HG03135 (cell line): Measurements from ENCODE around the gene UNC13B.
"Not testable (repeated sequence)": the region's sequence is repeated elsewhere in the genome, so short reads cannot be mapped to it uniquely, and the experiment has no call there.

Source experiments
- ATAC-seq: cut with Tn5 transposase; IDR thresholded peaks from one replicate; pipeline ENCODE4 v1.9.1; 2021; ENCODE audit warnings: mild to moderate bottlenecking, moderate library complexity; ENCODE audit not compliant: unreplicated experiment

Gene UNC13B

DNA sequence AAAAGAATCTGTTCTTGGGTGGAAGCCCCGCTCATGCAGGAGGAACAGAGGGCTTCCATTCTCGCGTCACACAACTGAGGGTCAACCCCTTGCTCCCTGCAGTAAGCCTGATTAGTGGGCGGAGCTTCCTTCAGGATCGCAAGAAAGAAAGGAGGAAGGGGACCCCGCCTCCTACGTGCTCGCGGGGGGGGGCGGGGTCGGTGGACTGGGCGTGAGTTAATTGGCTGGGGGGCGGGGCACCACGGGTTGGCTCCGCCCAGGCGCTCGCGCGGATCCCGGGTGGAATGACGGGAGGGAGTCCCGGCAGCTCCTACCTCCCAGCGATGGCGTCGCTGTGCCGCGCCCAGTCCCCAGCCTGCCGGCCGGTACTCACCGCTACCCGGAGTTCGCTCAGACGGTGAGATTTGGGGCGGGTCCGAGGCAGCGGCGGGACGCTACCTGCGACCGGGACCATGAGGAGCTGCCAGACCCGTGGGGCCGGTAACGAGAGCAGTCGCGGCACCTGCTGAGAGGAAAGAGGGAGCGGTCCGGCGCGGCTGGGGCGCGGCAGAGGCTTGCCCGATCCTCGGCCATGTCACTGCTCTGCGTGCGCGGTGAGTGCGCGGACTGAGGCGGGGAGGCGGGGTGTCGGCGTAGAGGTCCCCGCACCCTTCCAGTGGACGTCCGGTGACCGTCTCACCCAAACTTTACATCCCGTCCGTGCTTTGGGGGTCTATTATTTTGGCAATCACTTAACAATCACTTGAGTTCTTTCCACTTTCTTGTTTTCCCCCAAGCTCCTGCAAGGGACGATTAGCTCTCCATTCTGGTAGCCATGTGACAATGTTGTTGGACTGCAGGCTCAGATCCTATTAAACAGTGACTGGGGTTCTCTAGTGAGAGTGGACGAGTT, at the start of gene UNC13B:
TSS of gene UNC13B (plus strand) at position 297 of the 892 bp plus-strand sequence. CDS start at position 572, 275 bp downstream.
- no peak for ATAC-seq

DNA sequence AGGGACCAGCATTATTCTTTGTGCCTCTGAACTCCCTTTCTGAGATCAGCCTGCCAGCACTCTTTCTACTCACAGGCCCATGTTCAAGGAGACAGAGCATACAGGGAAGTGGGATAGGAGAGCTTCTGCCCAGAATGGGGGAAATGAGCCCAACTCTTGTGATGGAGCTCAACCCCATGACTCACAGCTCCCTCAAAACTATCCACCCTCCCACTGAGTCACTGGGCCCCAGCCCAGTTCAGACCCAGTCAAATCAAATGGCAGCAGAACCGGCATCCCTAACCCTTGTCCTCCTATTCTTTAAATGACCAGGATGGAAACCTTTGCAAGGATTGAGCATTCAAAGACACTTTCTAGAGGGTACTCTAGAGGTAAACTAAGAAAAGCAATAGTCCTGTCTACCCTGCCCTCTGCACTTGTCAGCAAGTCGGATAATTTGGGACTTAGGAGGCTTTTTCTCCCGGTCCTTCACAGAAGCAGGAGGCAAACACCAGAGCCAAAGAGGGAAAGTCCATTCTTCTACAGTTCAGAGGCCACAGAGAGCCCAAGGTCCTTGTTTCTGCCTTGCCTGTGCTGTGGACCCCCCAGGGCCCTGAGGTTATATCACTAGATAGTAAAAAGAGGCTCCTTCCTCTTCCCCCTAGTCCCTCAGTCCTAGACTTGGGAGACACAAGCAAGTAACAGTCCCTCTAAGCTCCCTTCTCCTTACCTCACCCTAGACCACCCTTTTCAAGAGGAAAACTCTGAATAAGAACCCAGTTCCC, 49.4 kb upstream of the UNC13B start:
- ATAC-seq, result no peak

DNA sequence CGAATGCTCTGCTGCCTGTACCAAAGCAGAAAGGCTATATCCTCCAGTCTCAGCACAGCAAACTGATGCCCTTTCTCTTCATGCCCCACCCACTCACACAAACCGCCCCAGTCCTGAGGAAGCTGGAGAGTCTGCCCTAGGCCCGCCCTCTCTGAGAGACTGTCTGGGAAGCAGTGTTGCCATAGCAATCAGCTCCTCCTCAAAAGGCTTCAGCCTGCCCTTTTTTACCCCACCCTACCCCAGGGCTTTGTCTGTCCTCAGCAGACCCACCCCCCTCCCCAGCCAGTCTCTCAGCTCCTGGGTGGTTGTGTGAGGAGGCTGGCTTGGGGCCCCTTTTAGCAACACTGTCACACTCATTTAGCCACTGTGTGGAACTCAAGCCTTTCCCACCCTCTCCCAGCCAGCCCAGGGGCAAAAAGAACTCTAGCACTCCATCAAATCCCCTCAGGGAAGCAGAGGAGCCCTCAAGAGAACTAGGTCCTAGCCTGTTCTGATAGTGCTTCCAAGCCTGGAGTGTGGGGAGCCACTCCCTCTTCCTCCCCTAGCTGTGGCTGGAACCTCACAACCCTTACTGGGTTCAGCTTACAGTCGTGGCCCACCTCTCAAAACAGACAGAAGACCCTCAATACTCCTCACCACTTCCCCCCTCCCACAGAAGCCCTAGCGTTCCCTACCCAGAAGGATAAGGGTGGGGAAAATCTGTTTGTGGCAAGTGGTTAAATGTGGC, 47.5 kb upstream of the UNC13B start:
- ATAC-seq, result no peak

DNA sequence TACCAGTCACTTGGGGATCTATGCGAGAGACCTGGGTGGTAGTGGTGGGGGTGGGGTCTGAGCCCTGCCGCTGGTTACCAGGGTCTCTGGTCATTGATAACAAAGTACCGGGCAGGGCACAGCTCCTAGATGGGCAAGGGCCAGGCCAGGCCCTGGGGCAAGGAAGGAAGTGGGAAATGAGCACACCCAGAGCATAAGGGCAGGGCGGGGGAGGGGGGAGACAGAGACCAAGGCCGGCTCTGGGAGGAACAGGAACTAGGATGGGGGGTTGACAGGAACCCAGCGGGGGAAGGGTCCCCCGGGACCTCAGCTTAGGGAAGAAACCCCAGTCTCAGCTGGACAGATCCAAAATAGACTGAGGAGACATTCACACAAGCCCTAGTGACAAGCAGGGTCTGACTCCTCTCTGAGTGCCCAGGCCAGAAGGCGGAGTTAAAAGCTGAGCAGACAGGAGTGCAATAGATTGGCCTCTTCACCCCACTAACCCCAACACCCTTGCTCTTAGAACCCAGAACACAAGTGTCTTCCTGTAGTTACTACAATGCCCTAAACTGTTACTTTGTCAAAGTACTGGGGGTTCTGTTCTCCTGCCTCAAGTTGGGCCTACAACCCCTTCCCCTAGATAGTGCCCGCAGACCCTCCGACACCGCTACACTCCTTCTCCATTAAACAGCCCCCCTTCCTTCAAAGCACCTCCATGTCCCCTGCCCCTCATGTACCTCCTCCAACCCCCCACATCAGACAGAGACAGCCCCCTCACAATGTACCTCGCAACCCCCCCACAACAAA, 46.8 kb upstream of the UNC13B start:
- no peak for ATAC-seq

DNA sequence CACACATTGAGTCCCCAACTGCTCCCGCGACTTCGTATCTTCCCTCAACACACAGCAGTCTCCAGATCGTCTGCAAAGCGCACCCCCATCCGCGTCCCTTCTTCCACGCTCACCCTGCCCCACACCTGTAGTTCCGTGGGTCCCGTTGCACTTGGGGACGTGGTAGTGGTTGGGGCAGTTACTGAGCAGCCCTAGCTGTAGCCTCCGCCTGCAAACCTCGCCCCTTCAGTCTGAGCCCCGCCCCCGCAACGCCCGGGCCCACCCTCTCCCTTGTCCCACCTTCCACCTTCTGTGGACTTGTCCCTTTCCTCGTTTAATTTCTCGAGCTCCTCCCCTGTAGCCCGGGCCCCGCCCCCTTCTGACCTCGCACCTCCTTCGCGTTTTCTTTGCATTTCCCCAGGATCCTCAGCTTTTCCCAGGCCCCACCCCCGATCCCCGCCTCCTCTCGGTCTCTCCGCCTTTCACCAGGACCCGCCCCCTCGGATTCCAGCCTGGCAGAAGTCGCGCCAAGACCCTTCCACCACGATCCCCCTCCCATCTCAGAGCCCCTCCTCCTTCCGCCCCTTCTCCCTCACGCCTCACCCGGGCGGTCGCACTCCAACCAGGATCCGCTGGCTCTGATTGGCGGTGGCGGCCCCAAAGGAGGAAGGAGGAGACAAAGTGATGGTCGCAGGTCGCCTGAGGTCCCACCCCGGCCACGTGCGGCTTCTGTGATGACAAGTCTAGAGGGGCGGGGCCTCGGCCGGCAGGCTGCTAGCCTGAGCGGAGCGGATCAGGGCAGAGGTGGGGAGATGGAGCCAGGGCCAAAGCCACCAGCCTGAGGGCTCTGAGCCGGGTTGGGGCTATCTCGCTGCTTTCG, 45.9 kb upstream of the UNC13B start, which contains the start of gene ATOSB:
TSS of gene ATOSB (minus strand) at position 183 of the 859 bp plus-strand sequence. CDS start 7,588 bp downstream, outside the sequence.
- ATAC-seq, result peak; percentile 64

DNA sequence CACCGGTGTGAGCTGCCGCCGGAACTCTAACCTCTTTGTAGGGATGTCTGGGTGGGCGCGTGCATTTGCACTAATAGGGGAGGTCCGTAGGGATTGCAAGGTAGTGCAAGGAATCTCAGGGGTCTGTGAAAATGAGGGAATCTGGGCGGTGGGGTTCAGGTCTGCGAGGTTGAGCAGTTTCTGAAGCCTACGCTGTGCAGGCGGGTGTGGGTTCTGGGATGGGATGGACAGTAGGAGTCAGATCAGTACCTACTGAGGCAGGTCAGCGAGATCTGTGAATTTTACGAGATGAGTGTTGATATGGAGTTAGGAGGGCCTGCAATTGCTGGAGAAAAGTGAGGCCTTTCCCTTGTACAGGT, 45.3 kb upstream of the UNC13B start:
- ATAC-seq, result peak; percentile 0

DNA sequence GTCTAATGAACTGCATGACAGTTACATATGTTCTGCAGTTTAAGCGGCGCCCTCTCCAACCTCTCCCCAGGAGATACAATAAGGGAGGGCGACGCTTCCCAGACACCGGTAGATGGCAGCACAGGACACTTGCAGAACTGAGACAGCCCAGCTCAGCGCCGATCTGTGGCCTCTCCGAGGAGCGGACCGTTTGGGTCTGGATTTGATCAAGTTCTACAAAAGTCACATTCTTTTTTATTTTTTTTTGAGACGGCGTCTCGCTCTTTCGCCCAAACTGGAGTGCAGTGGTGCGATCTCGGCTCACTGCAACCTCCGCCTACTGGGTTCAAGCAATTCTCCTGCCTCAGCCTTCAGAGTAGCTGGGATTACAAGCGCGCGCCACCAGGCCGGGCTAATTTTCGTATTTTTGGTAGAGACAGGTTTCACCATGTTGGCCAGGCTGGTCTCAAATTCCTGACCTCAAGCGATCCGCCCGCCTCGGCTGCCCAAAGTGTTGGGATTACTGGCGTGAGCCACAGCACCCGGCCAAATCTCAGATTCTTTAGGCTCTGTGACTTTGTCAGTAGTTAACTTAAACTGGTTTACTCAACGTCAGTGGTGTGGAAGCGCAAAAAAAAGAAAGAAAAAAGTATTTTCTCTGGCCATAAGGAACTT, 44.8 kb upstream of the UNC13B start:
- peak; percentile 46 for ATAC-seq

DNA sequence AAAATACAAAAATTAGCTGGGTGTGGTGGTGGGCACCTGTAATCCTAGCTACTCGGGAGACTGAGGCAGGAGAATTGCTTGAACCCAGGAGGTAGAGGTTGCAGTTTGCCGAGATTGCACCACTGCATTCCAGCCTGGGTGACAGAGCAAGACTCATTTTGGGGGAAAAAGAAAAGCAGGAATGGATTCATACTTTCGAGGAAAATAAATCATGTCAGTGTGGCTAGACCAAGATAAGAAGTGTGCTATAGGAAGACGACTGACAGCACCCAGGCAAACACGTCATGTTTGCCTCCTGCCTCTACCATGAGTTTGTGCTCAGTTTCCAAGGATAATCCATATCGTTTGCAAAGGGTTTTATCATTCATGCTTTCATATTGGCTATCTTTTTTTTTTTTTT, 26.9 kb upstream of the UNC13B start:
- no peak for ATAC-seq

DNA sequence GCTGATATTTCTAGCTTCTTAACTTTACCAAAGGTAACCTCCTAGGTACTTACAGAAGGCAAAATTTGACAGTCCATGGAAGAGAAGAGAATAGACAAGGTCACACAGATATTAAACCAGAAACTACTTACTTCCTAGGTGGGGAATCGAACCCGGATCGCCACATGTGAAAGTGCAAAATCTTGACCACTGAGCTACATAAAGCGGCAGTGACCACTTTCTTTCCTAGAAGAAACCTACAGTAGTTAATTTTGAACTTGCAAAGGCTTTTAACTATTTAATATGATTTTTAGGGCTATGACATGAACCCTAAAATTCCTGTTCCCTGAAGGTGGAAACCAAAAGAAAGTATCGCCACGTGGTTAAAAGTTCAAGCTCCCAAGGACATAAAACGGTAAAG, 25.8 kb upstream of the UNC13B start:
- ATAC-seq, result no peak

DNA sequence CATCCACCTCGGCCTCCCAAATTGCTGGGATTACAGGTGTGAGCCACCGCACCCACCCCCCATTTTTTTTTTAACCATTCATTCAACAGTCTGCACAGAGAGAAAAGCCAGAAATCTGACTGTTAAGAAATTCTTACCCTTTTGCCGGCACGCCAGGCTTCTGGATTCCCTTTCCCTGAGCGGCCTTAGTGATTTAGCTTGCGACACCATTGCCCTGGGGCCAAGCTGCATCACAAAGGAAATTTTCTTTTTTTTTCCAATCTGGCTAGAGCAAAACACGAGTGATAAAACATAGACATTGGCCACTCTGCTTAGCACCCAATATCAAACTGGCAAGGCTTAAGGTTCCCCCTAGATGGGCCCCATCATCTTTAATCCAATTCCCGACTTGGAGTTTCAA, 24.9 kb upstream of the UNC13B start:
- ATAC-seq, result no peak

DNA sequence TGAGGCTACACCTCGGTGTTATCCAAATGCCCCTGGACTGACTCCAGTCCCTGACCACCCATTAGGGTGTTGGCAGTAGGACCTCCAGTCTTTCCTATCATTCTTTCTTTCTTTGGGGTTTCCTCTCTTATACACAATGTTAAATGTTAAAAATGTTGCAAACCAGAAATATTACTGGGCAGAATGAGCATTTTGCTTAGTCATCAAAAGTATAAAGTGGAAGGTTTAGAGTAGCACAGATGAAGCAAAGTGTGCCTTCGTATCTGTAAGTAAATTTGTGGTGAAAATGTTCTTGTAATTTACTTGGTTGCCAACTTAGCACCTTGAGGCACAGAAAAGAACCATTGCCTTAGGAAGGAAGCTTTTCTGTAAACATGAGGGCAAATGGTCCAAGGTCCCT, 21.7 kb upstream of the UNC13B start:
- no peak for ATAC-seq

DNA sequence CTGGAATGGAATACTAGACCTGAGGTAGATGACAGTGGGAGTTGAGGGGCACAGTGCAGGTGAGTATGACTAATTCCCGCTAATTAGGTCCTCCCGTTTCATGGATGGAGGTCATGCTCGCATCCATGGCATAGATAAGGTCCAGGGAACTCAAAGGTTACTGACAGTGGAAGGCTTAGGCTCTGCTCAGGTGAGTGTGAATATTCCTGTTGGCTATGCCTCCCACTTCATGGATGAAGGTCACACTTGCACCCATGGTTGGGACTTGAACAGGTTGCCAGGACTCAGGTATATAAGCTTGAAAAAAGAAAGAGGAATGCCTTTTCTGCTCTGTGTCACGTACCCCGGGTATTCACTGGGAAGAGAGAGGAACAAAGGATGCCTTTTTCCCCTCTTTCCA, 19.8 kb upstream of the UNC13B start:
- ATAC-seq, result no peak

DNA sequence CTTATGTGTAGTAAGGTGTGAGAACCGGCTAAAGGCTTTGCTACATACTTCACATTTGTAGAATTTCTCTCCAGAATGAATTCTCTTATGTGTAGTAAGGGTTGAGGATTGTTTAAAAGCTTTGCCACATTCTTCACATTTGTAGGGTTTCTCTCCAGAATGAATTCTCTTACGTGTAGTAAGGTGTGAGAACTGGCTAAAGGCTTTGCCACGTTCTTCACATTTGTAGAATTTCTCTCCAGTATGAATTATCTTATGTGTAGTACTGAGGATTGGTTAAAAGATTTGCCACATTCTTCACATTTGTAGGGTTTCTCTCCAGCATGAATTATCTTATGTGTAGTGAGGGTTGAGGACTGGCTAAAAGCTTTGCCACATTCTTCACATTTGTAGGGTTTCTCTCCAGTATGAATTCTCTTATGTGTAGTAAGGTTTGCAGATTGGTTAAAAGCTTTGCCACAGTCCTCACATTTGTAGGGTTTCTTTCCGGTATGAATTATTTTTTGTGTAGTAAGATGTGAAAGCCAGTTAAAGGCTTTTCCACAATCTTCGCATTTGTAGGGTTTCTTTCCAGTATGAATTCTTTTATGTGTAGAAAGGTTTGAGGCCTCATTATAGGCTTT, 13.8 kb upstream of the UNC13B start:
- not testable (repeated sequence) for ATAC-seq

DNA sequence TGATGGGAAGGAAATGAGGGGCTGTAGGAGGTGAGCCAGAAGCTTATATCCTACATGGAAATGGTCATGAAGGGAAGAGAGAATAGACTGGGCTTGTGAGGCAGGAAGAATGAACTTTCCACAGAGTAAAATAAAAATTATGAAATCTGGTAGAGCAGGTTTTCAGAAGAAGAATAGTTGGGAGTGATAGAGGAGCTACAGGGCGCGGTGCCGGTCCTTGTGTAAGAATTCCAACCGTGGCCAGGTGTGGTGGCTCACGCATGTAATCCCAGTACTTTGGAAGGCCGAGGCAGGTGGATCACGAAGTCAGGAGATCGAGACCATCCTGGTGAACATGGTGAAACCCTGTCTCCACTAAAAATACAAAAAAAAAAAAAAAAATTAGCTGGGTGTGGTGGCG, 8.9 kb upstream of the UNC13B start:
- ATAC-seq, result no peak

DNA sequence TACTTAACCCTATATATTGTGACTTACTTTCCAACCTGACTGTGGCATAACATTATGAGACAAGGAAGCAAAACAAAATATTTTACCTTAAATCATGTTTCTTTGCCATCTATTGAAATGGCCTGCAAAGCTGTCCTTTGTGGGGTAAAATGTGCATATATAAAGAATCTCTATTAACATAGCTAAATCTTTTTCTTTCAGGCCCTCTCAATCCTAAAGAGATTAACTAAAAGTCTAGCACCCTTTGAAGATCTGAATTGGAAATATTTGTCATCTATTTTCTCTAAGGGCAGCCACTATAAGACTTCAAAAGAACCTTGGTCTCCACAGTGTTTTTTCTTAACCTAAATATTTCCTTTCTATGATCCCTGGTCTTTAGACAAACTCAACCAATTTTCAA, 5.0 kb upstream of the UNC13B start:
- no peak for ATAC-seq

DNA sequence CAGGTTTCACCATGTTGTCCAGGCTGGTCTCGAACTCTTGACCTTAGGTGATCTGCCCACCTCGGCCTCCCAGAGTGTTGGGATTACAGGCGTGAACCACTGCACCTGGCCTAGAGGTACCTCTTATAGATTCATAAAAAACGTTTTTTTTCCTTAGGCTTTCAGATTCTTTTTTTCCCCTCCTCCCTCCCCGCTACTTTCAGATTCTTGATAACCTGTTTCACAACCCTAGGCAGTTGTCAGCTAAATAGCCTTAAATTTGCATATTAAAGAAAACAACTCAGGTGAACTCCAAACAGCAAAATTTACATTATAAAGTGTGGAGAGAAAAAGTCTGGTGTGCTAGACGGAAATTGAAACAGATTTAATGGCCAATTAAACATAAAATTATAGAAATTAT, 4.0 kb upstream of the UNC13B start:
- not testable (repeated sequence) for ATAC-seq

DNA sequence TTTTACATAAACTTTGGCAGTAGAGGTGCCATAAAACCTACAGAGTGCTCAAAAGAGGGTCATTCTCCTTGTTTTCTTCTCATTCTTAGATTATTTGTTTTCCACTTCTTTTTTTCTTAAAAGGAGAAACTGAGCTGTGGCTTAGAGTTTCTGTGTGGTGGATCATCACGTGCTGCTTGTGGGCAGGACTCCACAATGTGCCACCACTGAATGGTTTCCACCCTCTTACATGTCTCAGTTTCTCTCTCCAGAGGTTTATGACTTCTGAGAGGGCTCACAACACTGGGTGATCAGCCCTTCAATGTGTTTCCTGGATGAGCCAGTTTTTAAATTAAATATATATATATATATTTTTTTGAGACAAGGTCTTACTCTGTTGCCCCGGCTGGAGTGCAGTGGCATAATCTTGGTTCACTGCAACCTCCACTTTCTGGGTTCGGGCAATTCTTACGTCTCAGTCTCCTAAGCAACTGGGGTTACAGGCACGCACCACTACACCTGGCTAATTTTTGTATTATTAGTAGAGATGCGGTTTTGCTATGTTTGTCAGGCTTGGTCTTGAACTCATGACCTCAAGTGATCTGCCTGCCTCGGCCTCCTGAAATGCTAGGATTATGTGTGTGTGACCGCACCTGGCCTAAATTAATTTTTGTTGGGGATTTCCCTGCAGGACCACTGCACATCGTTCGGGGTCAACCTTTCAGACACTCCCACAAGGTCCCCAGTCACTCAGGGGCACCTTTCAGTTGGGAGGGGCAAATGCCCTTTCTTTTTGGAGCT, 3.1 kb upstream of the UNC13B start:
- no peak for ATAC-seq
